ENCODE results near the gene IZUMO4.

DNA sequence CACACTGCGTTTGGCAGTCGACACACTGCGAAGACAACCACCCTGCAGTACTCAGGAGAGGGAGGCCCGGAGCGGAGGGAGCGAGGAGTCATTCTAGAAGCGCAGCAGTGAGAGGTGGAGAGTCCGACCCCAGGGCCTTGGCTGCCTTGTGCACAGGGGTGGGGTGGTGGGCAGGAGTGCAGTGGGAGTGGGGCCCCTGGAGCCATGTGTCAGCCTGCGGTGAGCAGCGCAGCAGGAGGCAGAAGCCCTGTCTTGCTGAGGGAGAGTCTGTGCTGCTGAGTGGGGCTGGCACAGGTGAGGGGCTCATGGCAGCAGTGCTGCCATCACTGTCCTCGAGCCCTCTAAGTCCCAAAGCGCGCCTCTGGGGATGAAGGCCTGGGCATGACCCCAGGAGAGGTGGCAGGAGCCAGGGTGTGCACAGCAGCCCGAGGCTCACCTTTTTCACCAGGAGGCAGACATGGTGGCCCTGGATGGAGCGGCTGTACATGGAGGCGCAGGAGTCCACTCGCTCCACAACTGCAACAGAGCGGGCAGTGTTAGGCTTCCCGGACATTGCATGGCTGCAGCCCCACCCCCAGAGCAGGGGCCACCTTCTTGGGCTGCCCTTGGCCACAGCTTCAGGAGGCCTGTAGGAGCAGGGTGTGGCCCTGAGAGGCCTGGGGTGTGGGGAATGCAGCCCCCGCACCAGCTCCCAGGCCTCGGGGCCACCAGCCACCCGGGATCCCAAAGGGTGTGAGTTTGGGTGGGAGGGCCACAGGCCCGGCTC is 11.7 kb downstream of the IZUMO4 start:
- no peak for TF ChIP-seq POLR2A (IDR thresholded peaks at IDR 0.05; ENCODE audit: low read depth, low read length)
- TF ChIP-seq TAF1 (IDR thresholded peaks at IDR 0.05; ENCODE audit: borderline replicate concordance, low read depth, low read length): no peak
- no peak for TF ChIP-seq POLR2AphosphoS5 (IDR thresholded peaks at IDR 0.05; ENCODE audit: low read depth, low read length)

Measured in GM12892 (cell line).